ENCODE measurements around the gene ZNF792.
A peak's percentile ranks its signal among the peaks of the same experiment; 100 is the strongest.
"Not testable (repeated sequence)": the region's sequence is repeated elsewhere in the genome, so short reads cannot be mapped to it uniquely, and the experiment has no call there.

ZNF792 gene

DNA sequence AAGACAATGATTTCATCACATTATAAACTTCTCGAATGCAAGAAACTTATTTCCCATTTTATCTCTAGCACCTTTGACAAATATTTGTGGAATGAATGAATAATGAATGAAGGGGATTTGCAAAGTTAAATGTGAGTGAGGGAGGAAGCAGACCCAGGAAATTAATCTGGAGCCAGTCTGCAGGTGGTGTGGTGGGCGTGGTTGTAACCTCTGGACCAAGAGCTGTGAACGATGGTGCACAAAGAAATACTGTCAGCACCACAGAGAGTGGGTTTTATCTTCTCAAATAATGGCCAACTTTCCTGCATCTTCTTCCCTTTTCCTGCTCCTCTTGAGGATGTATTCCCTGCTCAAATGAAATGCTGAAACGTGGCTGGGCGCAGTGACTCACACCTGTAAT lies 11.0 kb upstream of the ZNF792 start:
- no peak for DNase-seq

DNA sequence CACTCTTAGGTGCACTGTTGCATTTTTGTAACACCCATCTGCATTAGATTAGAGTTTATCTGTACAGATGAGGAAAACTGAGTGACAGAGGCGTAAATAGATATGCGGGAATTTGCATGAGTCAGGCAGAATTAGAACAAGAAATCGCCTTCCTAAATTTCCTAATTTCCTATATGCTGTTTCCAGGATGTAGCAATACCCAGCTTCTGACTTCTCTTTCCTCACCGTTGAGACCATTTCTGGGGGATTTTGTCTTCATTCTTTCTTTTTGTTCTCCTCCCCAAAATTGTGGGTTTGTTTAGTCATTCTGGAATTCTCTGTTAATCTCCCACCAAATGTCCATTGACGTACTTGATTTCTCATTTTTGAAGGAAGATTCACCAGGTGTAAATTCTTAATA lies 10.6 kb upstream of the ZNF792 start:
- no peak for DNase-seq

DNA sequence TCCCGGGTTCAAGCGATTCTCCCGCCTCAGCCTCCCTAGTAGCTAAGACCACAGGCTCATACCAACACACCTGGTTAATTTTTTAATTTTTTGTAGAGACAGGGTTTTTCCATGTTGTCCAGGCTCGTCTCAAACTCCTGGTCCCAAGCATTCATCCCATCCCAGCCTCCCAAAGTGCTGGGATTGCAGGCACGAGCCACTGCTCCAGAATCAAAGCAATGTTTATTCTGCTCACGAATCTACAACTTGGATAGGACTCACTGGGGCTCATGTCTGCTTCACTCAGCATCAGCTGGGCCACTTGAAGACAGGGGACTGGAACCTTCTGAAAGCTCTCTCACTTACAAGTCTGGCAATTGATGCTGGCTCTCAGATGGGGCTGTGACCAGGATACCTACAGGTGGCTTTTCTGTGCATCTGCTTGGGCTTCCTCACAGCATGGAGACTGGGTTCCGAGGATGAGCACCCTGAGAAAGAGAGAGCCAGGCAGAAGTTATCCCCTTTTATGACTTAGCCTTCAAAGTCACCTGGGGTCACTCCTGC lies 8.2 kb upstream of the ZNF792 start:
- no peak for DNase-seq

DNA sequence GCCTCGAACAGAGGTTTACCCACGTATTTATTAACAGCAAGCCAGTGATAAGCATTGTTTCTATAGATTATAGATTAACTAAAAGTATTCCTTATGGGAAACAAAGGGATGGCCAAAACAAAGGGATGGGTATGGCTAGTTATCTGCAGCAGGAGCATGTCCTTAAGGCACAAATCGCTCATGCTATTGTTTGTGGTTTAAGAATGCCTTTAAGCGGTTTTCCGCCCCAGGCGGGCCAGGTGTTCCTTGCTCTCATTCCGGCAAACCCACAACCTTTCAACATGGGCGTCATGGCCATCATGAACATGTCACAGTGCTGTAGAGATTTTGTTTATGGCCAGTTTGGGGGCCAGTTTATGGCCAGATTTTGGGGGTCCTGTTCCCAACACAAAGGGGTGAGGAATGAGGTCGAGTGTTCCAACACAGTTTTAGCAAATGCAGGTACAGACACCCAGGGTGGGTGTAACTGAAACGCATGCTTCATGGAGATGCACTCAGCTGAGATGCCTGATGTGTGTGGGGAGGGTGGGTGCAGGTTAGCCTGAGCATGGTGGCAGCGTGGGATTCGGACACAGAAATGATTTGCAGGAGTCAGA lies 6.3 kb upstream of the ZNF792 start:
- DNase-seq, result not testable (repeated sequence)

DNA sequence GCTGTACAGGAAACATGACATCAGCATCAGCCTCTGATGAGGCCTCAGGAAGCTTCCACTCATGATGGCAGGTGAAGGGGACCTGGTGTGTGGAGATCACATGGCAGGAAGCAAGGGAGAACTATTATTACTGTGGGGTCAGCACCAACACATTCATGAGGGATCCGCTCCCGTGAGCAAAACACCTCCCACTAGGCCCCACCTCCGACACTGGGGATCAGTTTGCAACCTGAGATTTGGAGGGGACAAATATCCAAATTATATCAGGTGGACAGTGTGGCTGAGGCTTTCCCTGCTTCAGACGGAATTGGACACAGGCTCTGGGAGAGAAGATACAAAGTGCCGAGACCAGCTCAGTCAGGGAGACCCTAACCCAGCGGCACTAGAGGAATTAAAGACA lies 5.7 kb upstream of the ZNF792 start:
- DNase-seq, result no peak

DNA sequence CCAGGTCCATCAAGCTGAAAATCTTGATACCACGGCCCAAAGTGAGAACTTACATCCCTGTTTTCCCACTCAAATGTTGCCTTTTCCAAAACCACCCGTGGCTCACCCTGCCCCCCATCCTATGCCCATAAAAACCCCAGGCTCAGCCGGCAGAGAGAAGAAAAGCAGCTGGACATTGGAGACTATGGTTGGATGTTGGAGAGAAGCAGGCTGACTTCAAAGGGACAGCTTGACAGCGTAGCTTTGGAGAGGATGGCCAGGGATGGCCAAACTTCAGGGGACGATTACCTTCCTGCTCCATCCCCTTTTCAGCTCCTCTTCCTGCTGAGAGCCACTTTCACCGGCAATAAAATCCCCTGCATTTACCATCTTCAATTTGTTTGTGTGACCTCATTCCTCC lies 3.5 kb upstream of the ZNF792 start:
- DNase-seq, result no peak

DNA sequence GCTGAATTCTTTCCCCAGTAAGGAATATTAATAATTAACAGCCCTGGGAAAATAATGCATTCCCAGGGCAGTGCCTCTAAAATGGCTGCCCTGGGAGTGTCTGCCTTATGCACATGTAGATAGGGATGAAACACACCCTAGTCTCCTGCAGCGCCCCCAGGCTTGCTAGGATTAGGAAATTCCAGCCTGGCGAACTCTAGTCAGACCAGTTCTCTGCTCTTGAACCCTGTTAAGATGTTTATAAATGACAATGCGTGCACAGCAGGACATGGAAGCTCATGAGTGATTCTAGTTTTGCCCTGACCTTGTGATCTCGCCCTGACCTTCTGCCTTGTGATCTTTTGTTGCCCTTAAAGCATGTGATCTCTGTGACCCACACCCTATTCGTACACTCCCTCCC lies 1.5 kb upstream of the ZNF792 start:
- DNase-seq, result not testable (repeated sequence)

DNA sequence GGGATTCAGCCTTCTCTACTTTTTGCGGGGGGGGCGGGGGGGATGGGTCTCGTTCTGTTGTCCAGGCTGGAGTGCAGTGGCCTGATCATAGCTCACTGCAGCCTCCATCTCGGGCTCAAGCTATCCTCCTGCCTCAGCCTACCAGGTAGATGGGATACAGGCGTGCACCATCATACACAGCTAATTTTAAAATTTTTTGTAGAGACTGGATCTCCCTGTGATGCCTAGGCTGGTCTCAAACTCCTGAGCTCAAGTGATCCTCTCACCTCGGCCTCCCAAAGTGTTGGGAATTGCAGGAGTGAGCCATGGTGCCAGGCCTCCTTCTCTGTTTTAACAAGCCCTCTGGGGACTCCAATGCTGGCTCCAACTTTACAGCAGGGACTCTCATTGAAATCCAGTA lies 569 bp upstream of the ZNF792 start:
- DNase-seq, result no peak

DNA sequence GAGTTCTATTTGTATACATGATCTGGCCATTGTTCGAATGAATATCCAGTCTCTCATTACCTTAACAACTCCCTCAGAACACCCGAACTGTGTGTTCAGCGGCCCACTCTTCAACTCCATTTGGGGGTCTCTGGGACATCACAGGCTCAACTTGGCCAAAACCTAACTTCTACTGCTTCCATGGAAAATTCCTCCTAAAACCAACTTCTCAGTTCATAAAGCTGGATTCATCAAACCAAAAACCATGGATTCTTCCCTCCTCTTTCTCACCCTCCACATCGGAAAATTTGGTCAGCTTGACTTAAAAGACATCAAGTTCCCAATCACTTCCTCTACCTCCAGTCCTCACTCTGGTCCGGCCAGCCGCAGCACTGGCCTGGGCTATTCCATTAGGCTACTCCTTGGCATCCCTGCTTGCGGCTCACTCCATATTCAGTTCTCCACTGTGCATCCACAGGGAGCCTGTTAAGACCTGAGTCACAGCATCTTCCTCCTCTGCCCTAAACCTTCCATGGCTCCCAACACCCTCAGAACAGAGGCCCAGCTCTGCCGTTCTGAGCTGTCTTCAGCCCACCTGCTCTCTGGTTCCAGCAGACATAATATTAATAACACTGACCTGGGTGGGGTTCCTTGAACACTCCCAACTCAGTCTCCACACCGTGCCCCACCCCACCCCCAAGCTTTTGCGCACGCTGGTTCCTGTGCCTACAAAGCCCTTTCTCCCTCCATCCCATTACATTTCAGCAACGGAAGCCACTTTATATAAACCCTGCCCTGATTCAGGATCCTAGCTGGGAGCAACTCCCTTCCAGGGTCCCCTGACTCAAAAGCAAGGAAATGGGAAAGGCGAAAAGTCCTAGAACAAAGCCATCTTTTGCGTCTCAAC lies 1.1 kb downstream of the ZNF792 start:
- DNase-seq, result peak in 7 of 56 donors; percentile 4 to 23 (median 15)

DNA sequence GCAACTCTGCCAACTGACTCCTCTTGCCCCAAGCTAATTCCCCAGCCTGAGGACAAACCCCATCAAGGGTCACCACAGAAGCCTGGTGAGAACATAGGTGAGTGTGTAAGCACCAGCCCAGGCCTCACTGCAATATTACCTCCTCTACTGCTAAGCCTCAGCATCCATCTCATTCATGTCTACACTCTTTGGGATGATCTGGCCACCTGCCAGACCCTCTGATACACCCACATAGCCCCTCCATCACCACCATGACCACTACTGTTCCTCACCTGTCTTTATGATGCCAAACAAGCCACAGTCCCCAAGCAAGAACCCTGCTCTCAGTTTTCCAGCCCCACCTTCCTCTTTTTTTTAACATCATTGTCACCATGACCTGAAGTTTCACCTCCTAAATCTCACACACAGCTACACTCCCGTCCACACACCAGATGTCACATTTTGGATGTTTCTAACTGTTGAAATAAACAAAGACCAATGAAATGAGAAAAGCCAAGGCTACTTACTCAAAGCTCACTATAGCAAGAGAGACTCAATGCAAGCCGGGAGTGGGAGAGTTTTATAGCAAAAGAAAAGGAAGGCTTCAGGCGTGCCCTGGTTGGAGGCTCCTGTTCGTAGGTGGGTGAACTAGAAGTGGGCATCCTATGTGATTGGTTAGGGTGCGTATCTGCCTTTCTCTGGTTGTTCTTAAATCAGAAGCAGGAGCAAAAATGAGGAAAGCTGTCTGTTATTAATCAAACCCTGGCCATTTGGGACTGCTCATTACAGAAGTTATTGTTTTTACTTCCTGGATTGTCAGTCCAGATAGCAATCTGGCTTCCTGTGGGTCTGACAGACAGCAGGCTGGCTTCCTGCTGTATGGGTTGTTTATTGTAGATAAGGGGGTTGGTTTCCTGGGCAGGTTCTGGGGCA lies 2.0 kb downstream of the ZNF792 start:
- no peak for DNase-seq

DNA sequence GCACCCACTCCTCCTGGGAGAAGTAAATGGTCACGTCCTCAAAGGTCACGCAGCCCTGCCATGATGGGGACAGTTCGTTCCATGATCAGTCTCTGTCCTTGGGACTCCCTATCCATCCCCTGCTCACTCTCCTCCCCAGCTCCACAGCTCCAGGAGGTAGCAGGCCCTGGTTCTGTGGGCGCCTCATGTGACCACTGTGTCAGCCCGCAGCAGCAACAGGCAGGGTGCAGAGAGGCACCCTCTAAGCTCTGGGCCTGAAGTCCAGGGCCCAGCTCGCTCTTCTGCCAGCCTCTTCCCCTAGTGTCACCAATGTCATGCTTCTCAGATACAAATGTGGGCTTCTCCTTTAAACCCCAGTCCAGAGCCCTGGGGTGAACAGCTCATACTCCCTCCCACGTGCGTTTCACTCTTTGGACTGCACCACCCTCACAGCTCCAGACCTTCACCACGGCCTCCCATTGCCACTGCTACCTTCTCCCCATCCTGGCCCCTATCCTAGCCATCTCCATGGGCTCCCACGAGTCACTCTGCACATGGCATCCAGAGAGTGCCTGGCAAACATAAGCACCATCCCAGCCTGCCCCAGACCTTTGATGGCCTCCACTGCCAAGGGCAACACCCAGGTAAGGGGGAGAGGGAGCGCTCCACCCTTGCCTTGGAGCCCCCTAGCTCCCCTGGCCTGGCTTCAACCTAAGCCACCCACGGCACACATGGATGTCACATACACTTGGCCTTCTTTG lies 2.9 kb downstream of the ZNF792 start:
- no peak for DNase-seq

DNA sequence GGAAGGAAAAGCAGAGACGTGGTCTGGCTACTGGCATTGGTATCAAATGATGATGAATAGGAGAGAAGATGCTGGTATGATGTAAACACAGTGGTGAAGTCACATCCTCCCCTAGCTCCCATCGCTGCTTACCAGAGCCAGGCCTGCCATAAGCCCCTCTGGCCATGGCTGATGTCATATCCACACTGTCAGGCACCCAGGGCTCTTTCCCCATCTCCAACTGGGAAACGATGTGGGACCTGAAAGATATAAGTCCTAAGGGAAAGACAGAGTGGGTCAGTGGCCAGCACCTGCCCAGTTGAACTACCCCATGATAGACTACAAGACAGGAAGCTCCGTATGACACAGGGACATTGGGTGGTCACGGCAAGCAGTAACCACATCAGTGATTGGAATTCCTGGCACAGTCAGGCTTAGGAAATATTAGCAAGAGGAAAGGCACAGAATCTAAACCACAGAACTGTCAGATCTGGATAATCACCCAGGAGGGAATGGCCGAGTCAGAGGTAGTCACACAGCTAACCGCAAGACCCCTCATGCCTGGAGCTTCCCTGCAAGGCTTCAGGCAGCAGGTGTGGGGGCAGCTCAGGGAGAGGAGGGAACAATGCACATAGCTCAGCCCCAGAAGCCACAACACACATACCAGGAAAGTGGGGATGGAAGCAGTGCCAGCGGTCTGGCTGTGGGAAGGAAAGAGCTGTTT lies 3.8 kb downstream of the ZNF792 start:
- no peak for DNase-seq

DNA sequence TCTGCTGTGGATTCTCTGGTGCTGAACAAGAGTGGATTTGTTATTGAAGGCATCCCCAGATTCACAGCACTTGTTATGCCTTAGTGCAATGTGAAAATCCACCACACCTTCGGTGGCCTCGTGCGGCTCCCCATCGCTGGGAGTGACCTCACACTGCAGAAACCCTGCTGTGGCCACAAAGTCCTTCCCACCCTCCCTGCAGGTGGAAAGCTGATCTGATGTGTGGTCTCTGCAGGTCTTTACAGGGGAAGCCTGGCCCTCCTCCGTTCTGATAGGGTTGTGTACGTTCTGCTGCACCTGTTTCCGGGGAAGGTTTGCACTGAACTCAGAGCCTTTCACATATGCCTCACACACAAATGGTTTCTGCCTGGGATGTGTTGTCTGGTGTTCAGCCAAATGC lies 5.0 kb downstream of the ZNF792 start:
- DNase-seq, result no peak

DNA sequence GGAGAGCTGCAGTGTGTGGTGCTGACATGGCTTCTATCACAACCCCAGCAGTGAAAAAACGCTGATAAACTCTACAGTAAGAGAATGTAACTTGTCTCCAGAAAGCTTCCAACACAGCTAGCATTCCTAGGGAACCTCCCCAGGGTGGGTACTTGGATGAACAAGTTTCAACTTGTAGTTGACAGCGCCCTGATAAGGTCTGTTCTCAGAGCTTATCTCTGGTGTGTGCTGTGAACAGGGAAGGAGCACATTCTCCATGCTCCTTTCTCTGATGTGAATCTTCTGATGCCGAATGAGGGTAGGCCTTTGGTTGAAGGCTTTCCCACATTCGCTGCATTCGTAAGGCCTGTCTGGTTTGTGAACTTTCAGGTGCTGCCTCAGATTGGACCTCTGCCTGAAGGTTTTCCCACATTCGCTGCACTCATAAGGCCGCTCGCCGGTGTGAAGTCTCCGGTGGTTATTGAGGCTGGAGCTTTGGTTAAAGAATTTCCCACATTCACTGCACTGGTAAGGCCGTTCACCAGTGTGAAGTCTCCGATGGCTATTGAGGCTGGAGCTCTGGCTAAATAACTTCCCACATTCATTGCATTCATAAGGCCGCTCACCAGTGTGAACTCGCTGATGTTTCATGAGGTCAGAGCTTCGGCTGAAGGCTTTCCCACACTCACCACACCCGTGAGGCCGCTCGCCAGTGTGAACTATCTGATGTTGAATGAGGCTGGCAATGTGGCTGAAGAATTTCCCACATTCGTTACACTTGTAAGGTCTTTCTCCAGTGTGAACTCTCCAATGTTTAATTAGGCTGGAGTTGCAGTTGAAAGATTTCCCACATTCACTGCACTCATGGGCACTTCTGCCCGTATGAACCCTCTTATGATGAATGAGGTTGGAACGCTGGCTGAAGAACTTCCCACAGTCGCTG lies 5.9 kb downstream of the ZNF792 start:
- DNase-seq, result no peak

DNA sequence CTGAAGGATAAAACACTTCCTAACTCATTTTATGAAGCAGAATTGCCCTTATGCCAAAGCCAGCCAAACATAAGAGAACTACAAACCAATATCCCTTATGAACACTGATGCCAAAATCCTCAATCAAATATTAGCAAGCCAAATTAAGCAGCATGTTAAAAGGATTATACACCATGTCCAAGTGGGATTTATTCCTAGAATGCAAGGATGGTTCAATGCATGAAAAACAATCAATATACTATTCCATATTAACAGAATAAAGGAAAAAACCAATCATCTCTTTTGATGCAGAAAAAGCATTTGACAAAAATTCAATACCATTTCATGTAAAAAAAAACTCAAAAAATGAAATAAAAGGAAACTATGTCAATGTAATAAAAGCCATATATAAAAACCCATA lies 10.9 kb downstream of the ZNF792 start:
- no peak for DNase-seq

DNA sequence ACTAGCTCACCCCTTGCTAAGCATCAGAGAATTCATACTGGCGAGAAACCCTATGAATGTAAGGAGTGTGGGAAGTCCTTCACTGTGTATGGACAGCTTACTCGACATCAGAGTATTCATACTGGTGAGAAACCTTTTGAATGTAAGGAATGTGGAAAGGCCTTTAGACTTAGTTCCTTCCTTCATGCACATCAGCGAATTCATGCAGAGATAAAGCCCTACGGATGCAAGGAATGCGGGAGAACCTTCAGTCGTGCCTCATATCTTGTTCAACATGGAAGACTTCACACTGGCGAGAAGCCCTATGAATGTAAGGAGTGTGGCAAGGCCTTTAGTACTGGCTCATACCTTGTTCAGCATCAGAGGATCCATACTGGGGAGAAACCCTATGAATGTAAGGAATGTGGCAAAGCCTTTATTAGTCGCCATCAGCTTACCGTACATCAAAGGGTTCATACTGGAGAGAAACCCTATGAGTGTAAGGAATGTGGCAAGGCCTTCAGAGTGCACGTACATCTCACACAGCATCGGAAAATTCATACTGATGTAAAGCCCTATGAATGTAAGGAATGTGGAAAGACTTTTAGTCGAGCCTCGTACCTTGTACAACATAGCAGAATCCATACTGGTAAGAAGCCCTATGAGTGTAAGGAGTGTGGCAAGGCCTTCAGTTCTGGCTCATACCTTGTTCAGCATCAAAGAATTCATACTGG lies 20.0 kb downstream of the ZNF792 start:
- no peak for DNase-seq

DNA sequence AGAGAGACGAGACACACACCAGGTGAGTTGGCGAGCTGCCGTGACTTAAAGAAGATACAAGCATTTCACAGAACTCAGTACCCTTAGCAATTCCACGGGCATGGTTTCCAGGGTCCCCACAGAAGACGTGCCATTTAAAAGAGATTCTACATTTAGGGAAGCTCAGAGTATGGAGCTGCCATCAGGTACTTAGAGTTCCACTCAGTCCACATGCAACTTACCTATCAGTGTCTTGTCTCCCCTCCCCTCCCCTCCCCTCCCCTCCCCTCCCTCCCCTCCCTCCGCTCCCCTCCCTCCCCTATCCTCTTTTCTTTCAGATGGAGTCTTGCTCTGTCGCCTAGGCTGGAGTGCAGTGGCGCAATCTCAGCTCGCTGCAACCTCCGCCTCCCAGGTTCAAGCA lies 25.1 kb downstream of the ZNF792 start:
- no peak for DNase-seq

DNA sequence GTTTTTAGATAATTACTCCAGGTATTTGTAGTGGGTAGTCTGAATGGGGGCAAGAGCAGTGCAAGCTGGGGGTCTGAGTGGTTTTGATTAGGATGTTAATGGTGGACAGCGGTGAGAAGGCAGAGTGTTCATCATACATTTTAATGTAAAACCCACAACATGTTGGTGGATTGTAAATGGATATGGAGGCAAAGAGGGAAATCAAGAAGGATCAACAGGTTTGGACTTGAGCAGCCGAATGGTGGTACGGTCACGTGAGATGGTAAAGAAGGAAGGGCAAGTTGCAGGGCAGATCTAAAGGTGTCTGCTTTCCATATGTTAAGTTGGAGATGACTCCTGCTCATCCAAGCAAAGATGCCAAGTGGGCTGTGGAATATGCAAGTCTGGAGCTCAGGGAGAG lies 27.8 kb downstream of the ZNF792 start:
- no peak for DNase-seq

DNA sequence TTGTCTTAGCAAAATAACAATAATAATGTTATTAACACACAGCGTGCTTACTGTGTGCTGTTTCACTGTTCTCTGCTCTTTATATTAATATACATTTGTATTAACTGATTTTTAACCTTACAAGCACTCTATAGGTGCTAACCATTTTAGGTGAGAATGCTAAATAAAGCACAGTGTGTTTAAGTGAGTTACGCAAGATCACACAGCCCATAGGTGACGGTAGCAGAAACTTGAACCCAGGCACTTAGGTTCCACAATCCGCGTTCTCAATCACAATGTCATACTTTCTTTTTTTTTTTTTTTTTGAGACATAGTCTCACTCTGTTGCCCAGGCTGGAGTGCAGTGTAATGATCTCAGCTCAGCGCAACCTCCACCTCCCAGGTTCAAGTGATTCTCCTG lies 31.5 kb downstream of the ZNF792 start:
- no peak for DNase-seq

Measured in nucleus accumbens (tissue), 56 donors.